Lower leg skin (tissue), 4 donors: ENCODE data around the gene AK5. TPM values are rescaled to one million over a fixed set of nuclear protein-coding genes. Genes with fewer than 3 reads are reported as not detected.
"Not testable (repeated sequence)": the region's sequence is repeated elsewhere in the genome, so short reads cannot be mapped to it uniquely, and the experiment has no call there.

ENCODE experiments used
- DNase-seq, 2 donors: peaks; one replicate each; pipeline ENCODE4 v3.0.0-alpha.2; 2019; ENCODE audit warnings: low spot score in 2 of 2
- H3K4me3 ChIP-seq: fragments of 200-600 bp; sonication (generic); 2 replicates; pipeline ENCODE4 v1.5.1; 2017; ENCODE audit warnings: mild to moderate bottlenecking, low read depth; ENCODE audit not compliant: poor library complexity, severe bottlenecking
- POLR2A ChIP-seq, 2 donors: fragments of 450-650 bp; IDR thresholded peaks; one replicate each; pipeline ENCODE4 v1.6.1; 2016 to 2017; ENCODE audit warnings: antibody characterized with exemption in 2 of 2, mild to moderate bottlenecking in 1 of 2, moderate library complexity in 1 of 2
- WGBS, 2 donors: methylation state at CpG; one replicate each; pipeline ENCODE4 v1.1.5; 2018; 5-methylcytosine and 5-hydroxymethylcytosine counted together
- intact Hi-C: fragments of 100-400 bp; cut with DNase I; formaldehyde crosslinking; loops from one replicate; pipeline ENCODE4 v1.15.0; 2023; ENCODE audit warnings: low total_unique reads
- total RNA-seq, 4 donors: library from RNA; depleted of rRNA; stranded (reverse); fragments of >200 nt; gene quantifications; one replicate each; pipeline ENCODE4 v1.1.0, GENCODE V29; 2016
- TF ChIP-seq, protein P1 (sequence below), 3 donors: fragments of 450-650 bp; IDR thresholded peaks; one replicate each; pipeline ENCODE4 v1.5.1; 2016; ENCODE audit warnings: antibody characterized with exemption in 3 of 3, mild to moderate bottlenecking in 3 of 3, moderate library complexity in 2 of 3

Gene AK5
- total RNA-seq, 4 donors from 2014 or later = 0.08 to 2.6 (median 1.7) TPM

DNA sequence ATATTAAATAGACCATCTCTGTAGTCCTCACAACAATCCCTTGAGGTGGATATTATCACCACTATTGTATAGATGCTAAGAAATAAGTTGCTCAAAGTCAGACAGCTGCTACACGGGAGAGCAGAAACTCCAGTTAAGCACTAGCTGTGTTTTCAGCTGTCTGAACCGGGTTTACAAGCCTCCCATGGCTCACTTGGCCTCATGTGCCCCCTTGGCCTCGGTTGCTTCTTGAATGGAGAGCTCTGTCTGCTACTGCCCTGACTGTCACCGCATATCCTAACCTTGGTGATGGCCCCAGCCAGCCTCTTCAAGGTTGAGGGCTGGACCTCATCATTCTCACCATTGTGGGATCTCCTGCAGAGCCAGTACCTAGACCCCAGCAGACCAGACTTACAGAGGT lies 123.4 kb downstream of the AK5 start:
- intact Hi-C loops = no loop called here
- 60 to 71% methylated on average over 4 of the region's 4 CpGs for WGBS, 2 donors
- TF ChIP-seq POLR2A (IDR thresholded peaks at IDR 0.05) = no peak
- TF ChIP-seq, protein P1, sequence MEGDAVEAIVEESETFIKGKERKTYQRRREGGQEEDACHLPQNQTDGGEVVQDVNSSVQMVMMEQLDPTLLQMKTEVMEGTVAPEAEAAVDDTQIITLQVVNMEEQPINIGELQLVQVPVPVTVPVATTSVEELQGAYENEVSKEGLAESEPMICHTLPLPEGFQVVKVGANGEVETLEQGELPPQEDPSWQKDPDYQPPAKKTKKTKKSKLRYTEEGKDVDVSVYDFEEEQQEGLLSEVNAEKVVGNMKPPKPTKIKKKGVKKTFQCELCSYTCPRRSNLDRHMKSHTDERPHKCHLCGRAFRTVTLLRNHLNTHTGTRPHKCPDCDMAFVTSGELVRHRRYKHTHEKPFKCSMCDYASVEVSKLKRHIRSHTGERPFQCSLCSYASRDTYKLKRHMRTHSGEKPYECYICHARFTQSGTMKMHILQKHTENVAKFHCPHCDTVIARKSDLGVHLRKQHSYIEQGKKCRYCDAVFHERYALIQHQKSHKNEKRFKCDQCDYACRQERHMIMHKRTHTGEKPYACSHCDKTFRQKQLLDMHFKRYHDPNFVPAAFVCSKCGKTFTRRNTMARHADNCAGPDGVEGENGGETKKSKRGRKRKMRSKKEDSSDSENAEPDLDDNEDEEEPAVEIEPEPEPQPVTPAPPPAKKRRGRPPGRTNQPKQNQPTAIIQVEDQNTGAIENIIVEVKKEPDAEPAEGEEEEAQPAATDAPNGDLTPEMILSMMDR (IDR thresholded peaks at IDR 0.05) = no peak
- DNase-seq = no peak
- no peak overlapping the region for H3K4me3 ChIP-seq

DNA sequence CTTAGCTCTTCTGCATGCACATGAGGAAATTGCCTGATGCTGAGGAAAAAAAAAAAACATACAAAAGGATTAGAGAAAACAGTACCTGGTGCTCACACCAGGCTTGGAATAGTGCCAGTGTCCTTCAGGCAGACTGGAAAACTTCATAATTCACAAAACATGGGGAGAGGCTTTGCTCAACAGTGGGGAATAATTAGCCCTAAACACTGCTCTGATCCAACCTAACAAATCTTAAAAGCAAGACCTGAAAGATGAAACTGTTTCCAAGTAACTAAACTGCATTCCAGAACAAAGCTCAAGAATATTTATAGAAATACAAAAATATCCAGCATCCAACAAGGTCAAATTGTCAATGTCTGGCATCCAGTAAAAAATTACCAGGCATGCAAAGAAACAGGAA lies 124.8 kb downstream of the AK5 start:
- no peak for DNase-seq
- H3K4me3 ChIP-seq = no peak overlapping the region
- TF ChIP-seq, protein P1 (IDR thresholded peaks at IDR 0.05) = no peak
- no peak for TF ChIP-seq POLR2A (IDR thresholded peaks at IDR 0.05)
- intact Hi-C loops = no loop called here

DNA sequence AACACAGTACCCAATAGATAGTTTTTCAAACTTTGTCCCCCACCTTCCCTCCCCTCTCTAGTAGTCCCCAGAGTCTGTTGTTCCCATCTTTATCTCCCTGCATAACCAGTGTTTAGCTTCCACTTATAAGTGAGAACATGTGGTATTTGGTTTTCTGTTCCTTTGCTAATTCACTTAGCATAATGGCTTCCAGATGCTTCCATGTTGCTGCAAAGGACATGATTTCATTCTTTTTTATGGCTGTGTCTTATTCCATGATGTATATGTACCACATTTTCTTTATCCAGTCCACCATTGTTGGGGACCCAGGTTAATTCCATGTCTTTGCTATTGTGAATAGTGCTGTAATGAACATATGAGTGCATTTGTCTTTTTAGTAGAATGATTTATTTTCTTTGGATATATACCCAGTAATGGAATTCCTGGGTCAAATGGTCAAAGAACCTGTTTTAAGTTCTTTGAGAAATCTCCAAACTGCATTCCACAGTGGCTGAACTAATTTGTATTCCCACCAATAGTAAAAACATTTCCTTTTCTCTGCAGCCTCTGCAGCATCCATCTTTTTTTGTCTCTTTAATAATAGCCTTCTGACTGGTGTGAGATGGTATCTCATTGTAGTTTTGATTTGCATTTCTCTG lies 126.0 kb downstream of the AK5 start:
- no peak overlapping the region for H3K4me3 ChIP-seq
- no peak for DNase-seq
- no peak for TF ChIP-seq POLR2A (IDR thresholded peaks at IDR 0.05)
- TF ChIP-seq, protein P1 (IDR thresholded peaks at IDR 0.05) = no peak
- intact Hi-C loops = no loop called here

DNA sequence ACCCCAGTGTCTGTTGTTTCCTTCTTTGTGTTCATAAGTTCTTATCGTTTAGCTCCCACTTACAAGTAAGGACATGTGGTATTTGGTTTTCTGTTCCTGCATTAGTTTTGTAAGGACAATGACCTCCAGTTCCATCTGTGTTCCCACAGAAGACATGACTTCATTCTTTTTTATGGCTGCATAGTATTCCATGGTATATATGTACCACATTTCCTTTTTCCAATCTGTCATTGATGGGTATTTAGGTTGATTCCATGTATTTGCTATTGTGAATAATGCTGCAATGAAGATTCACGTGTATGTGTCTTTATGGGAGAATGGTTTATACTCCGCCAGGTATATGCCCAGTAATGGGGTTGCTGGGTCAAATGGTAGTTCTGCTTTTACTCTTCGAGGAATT lies 127.1 kb downstream of the AK5 start:
- H3K4me3 ChIP-seq, intact Hi-C loops, DNase-seq: not testable (repeated sequence)
- WGBS, 2 donors = 80 to 96% methylated on average over 4 of the region's 4 CpGs

DNA sequence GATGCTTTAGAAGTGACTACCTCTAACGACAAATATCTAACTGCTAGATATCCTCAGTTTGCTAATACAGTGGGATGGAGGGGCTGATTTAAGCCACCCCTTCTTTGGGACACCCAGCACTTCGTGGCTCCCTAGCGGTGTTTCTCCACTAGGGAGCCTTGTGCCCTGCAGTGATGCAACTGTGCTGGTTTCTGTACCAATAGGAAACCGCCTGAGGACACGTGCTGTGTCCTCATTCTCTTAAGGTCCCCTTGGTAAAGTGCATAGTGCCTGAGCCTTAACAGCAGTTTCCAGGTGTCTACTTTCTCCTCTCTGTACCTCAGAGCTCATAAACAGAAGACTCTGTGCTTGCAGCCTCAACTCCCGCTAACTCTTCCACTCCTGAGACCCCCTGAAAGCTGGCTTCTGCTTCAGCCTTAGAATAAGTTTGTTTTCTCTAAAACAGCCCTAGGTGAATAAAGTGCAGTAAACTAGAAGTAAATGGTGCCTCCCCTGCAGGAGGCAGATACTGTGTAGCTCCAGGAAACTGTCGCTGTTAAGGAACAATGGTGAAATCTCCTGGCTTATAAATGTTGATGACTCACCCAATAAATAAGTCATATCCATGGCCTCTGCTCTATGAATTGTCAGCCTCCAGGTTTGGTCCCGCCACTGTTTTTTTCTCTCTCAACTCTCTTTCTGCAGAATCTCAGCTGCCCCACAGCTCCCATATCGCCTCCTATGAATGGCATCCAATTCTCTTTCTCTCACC lies 130.4 kb downstream of the AK5 start:
- WGBS, 2 donors = 82 to 84% methylated on average over 9 of the region's 9 CpGs
- no peak for TF ChIP-seq POLR2A (IDR thresholded peaks at IDR 0.05)
- TF ChIP-seq, protein P1 (IDR thresholded peaks at IDR 0.05) = no peak
- DNase-seq = no peak
- no peak overlapping the region for H3K4me3 ChIP-seq
- intact Hi-C loops = loop anchor here (5.0 kb wide), 1 partner anchor 900 kb away; no protein-coding TSS in a partner anchor

DNA sequence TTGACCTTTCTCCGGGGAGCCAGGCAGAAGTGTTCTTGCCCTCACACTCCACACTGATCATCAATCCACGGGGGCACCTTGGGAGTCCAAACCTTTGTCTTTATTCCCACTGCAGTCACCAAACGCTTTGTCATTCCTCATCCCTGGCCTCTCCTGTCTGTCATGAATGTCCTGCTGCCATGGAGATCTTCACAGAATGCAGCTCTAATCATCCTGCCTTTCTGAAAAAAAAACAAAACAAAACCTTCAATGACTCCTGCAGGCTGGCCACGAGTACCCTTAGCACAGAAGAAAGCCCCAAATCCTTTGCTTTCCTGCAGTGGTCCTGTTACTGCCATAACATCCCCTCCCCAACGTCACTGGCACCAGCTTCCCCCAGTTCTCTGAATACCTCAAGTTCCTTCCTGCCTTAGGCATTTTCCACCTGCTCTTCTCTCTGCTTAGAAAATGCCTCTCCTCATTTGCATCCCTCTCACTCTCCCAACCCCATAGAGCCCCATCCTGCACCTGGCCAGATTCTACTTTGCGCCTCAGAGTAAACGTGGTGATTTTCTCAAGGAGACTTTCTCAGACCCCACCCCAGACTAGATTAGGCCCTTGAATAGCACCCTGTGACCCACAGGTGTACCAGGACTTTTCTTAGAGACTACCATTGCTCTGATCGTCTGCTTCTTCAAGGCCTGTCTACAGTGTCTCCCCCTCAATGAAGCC lies 131.2 kb downstream of the AK5 start:
- intact Hi-C loops = loop anchor here (5.0 kb wide), 1 partner anchor 901 kb away; no protein-coding TSS in a partner anchor
- TF ChIP-seq, protein P1 (IDR thresholded peaks at IDR 0.05) = no peak
- no peak for TF ChIP-seq POLR2A (IDR thresholded peaks at IDR 0.05)
- no peak overlapping the region for H3K4me3 ChIP-seq
- 61% methylated on average over 8 of the region's 8 CpGs for WGBS, 2 donors
- no peak for DNase-seq
